GM19240 (cell line): ENCODE results near the gene MPHOSPH8.
"Not testable (repeated sequence)": the region's sequence is repeated elsewhere in the genome, so short reads cannot be mapped to it uniquely, and the experiment has no call there.

Experiments
- DNase-seq: peaks from one replicate; pipeline ENCODE4 v3.0.0; 2011; ENCODE audit warnings: low spot score; ENCODE audit not compliant: insufficient read length

MPHOSPH8 gene

DNA sequence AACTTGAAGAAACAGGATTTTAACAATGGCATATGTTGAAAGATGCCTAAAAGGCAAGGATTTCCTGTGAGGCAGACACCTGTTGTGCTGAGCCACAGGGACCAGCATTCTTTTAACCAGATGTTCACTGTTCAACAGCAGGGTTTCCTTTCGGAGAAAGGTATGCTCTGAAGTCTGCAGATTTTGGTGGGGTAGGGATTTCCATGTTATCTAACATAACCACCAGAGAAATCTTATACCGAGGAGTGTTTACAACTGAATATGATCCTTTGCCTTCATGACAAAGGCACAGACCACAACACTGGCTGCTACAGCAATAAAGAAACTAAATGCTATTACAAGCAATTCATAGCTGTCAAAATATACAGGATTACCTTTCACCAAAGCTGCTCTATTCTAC, 48.1 kb downstream of the MPHOSPH8 start:
- DNase-seq = no peak

DNA sequence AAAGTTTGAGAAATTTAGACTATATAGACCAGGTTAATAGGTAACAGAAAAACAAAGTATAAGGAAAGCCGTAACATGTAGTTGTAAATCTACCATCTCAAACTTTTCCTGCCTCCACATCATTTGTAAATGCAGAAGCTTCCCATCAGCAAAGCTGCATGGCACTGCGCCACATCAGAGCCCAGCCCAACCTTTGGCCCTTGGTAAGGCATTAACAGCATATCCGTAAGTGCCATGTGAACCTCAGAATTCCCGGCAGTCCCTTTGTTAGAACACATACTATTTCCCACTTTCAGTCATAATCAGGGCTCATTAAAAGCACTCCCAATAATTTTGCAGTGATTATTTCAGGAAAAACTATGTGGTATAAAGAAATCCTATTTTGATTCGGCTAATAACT, 51.6 kb downstream of the MPHOSPH8 start:
- no peak for DNase-seq

DNA sequence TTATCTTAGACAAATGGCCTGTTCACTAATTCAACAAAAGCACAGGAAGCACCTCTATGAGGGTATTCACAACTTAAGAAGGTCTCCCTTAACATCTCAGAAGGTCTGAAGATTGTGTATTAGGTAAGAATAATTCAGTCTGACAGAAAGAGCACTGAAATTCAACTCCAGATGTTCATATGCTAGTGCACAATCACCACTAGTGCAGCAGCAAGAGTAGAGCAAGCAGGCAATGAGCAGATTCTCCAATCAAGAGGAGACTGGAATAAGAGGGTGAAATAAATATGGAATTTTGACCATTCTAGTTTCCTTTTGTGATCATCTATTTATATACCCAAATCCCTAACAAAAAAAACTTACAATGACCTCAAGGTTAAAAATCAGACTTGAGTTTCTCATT, 52.0 kb downstream of the MPHOSPH8 start:
- DNase-seq = no peak

DNA sequence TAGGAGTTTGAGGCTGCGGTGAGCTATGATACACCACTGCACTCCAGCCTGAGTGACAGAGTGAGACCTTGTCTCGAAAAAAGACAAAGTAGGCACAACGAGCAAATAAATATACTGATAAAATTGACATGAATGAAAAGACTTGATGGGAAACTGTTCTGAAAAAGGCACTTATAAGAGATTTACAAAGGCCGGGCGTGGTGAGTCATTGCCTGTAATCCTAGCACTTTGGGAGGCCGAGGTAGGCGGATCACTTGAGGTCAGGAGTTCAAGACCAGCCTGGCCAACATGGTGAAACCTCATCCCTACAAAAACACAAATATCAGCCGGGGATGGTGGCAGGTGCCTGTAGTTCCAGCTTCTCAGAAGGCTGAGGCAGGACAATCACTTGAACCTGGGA, 58.0 kb downstream of the MPHOSPH8 start:
- DNase-seq = not testable (repeated sequence)

DNA sequence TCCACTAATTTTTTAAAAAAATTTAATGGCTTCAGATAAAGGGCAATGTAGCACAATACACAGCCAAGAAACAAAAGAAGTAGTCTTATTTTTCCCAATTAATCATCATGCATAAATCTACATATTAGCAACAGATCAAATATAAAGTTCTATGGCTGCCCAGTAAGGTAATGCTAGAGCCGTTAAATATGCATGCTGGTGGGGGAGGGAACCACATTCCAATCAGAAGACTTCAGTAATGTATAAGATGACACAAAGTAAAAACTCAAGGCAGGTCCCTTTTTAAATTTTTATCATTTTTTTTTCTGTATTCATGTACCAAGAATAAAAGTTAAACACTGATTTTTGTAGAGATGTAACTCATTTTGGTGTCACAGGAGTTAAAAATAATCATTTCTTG, 62.0 kb downstream of the MPHOSPH8 start:
- no peak for DNase-seq

DNA sequence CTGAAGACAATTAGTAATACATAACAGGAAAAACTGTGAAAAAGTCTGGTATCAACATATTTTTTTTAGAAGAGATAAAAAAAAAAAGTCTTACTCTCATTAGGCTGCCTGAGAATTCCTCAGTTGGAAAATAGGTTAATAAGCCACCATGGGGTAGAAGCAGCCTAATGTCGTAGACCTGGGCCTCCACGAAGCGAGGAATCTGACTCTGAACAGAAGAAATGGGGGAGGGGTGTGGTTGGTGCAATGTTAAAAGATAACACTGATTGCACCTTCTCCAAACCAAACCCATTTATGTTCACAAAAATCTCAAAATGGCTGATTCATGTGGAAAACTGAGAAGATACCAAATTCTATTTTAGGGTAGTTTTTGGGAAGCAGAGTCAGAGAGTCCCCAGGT, 62.4 kb downstream of the MPHOSPH8 start:
- DNase-seq = no peak

DNA sequence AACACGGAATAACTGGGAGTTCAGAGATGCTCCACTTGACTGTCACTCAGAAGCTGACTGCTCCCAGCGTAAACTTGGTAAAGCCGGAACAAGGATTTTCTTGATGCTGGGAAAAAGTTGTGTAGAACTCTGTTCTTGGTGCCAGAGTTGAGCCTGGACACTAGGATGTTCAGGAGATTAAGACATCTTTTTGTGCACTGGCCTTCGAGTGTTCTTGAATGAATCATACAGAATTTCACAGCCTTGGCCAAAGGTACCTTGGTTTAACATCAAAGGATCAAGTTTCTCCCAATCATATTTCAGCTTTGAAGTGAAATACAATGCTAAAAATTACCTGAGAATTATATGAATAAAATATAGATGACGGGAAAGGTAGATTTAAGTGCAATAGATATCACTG, 67.5 kb downstream of the MPHOSPH8 start:
- DNase-seq = not testable (repeated sequence)

DNA sequence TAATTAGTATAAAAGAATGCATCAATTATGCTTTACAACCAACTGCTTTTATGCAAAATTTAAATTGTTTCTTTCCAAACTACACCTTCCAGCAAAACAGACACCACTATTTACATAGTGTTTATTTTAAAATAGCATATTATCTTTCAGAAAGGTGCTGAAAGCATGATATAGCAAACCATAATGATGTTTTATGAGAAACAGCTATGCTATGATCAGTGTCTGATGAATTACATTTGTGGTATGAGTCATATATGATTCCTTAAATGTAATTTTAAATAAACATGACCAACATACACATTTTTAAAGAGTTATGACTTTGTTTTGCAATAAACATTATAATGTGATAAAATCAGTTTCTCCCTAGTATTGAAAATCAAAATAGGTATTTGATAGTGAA, 68.2 kb downstream of the MPHOSPH8 start:
- not testable (repeated sequence) for DNase-seq

DNA sequence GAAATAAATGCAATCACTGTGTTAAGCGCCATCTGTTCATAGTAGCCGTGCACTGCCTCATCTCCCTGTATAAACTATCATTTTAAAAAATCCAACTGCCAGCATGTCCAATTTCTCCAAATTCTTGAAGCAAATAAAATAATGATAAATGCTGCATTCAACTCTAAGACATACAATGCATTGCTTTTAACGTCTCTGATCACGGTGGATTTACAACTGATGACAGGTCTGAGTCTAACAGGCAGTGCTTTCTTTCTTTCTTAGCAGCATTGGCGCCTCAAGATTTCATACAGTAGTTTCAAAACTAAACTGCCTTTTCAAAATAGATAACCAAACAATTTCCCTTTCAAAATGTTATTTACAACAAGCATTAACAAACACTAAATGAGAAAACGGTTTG, 70.8 kb downstream of the MPHOSPH8 start:
- not testable (repeated sequence) for DNase-seq

DNA sequence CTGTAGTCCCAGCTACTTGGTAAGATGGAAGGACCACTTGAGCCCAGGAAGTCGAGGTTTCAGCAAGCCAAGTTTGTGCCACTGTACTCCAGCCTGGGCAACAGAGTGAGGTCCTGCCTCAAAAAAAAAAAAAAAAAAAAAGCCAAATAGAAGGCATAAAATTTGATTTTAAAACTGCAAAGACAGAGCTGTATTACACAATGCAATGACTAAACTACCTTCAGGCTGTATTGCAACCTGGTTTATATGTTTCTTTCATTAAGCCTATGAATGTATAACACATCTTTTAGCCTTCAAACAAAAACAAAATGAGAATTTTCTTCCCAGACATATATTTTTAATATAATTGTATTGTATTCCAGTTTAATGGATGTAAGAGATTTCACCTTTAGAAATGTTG, 75.6 kb downstream of the MPHOSPH8 start:
- not testable (repeated sequence) for DNase-seq

DNA sequence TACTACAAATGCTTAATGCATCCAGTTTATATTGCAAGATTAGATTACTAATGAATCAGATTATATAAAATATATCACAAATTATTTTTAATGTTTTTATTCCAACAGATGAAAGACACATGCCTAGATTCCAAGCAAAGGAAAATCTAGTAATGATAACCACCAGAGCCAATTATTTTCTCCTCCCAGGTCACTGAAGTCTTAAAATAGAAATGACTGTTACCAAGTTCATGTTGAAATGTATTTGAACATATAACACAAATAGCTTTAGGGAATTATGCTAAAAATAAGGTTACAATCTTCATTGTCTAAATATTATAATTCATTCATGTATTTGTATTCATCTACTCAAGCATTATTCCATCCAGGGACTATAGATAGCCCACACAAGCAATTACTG, 76.3 kb downstream of the MPHOSPH8 start:
- DNase-seq = not testable (repeated sequence)

DNA sequence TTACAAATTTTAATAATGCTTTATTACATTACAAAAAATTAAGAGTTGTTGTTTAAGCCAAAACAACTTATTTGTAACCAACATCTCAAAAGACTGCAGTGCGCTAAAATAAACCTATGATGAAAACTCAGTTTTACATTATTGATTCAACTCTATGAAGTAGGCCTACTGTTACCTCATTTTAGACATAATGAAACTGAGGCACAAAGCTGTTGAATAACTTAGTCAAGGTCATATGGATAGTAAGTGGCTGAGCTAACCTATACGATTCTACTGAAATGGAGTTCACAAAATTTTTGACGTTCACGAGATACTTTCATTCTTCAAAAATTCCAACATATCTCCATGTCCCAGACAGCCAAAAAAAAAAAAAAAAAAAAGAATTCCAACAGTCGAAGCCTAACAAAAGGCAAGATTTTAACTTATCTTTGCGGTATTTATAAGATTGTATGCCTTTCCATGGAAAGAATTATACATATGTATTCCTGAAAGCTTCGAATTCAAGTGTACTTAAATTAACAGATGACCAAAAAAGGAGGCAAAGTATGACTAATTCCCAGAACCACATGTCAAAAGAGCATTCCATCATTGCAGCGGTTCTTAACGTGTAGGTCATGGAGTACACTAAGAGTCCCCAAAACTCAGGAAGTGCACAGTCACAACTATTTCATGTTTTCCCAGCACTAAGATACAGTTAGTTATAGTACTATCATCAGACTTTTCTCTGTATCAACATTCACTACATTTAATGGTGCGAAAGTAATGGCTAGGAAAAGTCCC, 79.9 kb downstream of the MPHOSPH8 start:
- no peak for DNase-seq

DNA sequence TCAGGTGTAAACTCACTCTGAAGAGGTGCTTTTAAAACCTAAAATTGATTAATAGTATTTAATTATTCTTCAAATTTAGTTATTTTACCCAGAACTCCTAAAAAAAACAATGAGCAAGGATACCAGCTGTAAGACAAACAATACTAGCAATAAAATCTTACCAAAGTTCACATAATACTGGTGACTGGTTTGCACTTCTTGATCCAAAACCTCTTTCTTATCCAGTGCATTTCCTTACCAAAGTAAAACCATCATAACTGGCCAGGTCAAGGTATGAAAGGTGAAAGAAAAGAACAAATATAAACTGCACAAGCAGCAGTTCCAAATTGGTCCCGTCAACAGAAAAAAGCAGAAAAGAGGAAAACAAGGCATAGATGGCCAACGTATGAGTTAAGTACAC, 86.6 kb downstream of the MPHOSPH8 start:
- no peak for DNase-seq
